GM06990 (cell line): ENCODE data around the gene STK32B.

Experiments
- DNase-seq: peaks from one replicate; pipeline ENCODE4 v3.0.0-alpha.2; 2011; ENCODE audit not compliant: insufficient read length; ENCODE audit errors: extremely low read depth
- H3K27me3 ChIP-seq: replicated peaks from 2 replicates; pipeline ENCODE4 v1.6.0; 2011; ENCODE audit warnings: low read length; ENCODE audit not compliant: control insufficient read depth, insufficient read depth
- H3K36me3 ChIP-seq: 2 replicates; pipeline ENCODE4 v1.5.1; 2011; ENCODE audit warnings: low read length; ENCODE audit not compliant: control insufficient read depth, insufficient read depth
- H3K4me3 ChIP-seq: replicated peaks from 2 replicates; pipeline ENCODE4 v1.5.1; 2011; ENCODE audit warnings: low read depth, mild to moderate bottlenecking, control low read depth, low read length
- TF ChIP-seq, protein P1 (sequence below): IDR thresholded peaks from 2 replicates; pipeline ENCODE4 v1.5.1; 2011; ENCODE audit warnings: low read length, control low read depth, mild to moderate bottlenecking, inconsistent platforms; ENCODE audit not compliant: insufficient read depth, poor library complexity, severe bottlenecking

STK32B gene

DNA sequence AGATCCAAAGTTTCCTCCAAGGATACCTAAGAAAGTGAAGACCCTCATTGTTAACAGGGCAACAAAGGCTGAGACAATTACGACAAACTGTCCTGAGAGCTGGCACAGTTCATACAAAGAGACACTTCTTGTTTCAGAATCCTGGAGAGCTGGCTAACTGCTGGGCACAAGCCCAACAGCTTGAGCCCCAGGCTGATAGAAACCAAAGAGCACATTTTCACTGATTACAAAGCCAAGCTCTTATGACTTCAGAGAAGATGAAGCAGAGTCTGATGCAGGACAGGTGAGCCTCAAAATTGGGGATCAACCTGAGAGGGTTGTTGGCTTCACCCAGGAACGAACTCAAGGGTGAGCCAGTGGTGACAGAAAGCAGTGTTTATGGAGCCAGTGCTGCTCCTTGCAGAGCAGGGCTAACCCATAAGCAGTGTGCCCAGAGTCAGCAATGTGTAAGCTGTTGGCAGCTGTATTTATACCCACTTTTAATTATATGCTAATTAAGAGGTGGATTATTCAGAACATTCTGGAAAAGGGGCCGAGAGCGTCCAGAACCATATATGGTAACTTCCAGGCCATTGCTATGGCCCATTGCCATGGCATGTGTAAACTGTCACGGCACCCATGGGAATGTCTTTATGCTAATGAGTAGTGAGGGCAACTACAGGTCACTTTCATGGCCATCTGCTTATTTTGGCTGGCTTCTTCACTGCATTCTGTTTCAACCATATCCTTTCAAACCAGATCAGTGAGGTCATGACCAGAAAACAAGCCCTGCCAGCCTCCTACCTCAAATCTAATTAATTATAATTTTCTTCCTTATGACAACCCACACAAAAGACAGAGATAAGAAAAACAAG is 473.4 kb downstream of the STK32B start:
- no peak for DNase-seq
- H3K27me3 ChIP-seq = no peaks in the 10 kb centered on the region

DNA sequence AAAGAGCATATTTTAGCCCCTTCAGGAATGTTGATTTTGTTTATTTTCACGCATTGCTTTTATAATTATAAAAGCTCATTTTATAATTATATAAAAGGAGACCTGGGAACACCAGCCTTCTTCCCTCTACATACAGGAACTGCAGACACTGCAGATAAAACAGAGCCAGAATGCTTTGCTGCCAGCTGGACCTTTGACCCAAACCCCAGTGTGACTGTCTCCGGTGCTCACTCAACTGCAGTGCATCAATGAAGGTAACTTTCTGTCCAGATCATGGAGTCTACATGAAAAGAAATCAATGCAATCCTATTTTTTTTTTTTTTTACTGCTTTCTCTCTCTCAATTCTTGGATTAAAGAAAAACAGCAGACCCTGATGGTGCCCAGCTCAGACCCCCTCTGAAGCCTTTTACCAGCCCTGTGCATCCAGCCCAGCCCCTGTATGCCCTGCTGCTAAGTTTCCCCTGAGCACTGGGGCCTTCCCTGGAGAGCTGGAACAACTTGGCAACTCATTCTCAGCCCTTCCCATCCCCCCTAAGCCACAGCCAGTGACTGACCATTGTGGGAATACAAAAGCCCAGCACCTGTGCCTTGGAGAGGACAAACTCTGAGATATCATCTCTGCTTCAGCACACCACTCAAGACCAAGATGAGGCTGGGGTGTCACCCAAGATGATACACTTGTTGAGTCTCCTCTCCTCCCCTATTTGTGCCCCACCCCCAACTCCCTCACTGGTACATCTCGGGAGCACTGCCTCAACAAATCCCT is 475.0 kb downstream of the STK32B start:
- no peak for DNase-seq
- TF ChIP-seq, protein P1, sequence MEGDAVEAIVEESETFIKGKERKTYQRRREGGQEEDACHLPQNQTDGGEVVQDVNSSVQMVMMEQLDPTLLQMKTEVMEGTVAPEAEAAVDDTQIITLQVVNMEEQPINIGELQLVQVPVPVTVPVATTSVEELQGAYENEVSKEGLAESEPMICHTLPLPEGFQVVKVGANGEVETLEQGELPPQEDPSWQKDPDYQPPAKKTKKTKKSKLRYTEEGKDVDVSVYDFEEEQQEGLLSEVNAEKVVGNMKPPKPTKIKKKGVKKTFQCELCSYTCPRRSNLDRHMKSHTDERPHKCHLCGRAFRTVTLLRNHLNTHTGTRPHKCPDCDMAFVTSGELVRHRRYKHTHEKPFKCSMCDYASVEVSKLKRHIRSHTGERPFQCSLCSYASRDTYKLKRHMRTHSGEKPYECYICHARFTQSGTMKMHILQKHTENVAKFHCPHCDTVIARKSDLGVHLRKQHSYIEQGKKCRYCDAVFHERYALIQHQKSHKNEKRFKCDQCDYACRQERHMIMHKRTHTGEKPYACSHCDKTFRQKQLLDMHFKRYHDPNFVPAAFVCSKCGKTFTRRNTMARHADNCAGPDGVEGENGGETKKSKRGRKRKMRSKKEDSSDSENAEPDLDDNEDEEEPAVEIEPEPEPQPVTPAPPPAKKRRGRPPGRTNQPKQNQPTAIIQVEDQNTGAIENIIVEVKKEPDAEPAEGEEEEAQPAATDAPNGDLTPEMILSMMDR = no peak
- H3K27me3 ChIP-seq = no peaks in the 10 kb centered on the region
- H3K4me3 ChIP-seq = no peak overlapping the region
- no peaks in the 10 kb centered on the region; the same call in 1 of the 2 replicates for H3K36me3 ChIP-seq

More for the DNA sequence above, 473.4 kb downstream of the STK32B start:
- H3K4me3 ChIP-seq = no peak overlapping the region
- H3K36me3 ChIP-seq = no peaks in the 10 kb centered on the region; the same call in 1 of the 2 replicates
- TF ChIP-seq, protein P1 = no peak

DNA sequence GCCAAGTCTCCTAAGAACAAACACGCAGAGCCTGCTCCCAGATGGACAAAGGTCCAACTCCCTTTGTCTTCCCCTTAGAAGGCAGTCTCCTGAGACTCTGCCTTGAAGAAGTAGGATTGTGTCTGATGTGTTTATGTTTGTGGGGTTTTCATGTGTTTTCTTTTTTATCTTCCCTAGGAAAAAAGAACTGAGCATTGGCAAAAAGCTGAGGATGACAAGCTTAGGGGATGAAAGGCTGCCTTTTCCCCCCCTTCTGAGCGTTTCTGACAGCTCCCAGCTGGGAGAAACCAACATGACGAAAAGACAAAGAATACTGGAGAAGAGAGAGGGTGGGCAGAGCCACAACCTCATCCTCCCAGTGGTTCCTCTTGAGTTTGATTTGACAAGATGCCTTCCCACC is 475.9 kb downstream of the STK32B start:
- no peak for DNase-seq
- no peak overlapping the region for H3K4me3 ChIP-seq
- H3K36me3 ChIP-seq = no peaks in the 10 kb centered on the region; the same call in 1 of the 2 replicates
- TF ChIP-seq, protein P1 = no peak
- no peaks in the 10 kb centered on the region for H3K27me3 ChIP-seq

DNA sequence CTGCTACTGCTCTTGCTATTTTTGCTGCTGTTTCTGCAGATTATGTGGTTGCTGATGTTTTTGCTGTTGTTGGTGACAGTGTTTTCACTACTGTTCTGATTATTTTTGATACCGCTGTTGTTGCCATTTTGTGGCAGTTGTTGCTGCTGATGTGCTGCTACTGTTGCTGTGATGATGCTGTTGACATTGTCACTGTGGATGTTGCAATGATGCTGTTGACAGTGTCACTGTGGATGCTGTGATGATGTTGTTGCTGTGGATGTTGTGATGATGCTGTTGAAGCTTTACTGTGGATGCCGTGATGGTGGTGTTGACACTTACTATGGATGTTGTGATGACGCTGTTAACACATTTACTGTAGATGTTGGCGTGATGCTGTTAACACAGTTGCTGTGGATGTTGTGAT is 476.8 kb downstream of the STK32B start:
- TF ChIP-seq, protein P1 = no peak
- Histone ChIP-seq H3K36me3 (no peaks in the 10 kb centered on the region; the same call in 1 of the 2 replicates), H3K4me3 (no peak overlapping the region), H3K27me3 (no peaks in the 10 kb centered on the region)
- no peak for DNase-seq

DNA sequence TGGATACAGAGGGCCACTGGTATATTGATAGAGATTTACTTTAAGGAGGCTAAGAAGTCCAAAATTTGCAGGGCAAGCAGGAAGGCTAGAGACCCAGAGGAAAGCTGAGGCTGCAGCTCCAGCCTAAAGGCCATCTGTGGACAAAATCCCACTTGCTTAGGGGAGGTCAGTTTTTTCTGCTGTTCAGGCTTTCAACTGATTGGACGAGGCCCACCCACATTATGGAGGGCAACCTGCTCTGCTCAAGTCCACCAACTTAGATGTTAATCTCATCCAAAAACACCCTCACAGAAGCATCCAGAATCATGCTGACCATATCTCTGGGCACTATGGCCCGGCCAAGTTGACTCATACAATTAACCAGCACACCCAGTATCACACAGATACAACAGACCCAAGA is 480.8 kb downstream of the STK32B start:
- TF ChIP-seq, protein P1 = no peak
- H3K36me3 ChIP-seq = no peaks in the 10 kb centered on the region; the same call in 1 of the 2 replicates
- H3K27me3 ChIP-seq = no peaks in the 10 kb centered on the region
- no peak for DNase-seq
- no peak overlapping the region for H3K4me3 ChIP-seq
